OCI-LY7 (cell line): Measurements from ENCODE around the gene IL17RE.

Experiments used
- EZH2phosphoT487 ChIP-seq: fragments of 200-600 bp; sonication (generic); IDR thresholded peaks from 2 replicates; pipeline ENCODE4 v1.6.1; 2018; ENCODE audit warnings: low read depth, borderline replicate concordance, mild to moderate bottlenecking, mixed run types, antibody characterized with exemption, low read length, moderate library complexity, mixed read lengths
- TF ChIP-seq, protein P1 (sequence below): fragments of 200-600 bp; sonication (generic); conservative IDR thresholded peaks from 2 replicates; pipeline ENCODE4 v1.5.1; 2014; ENCODE audit warnings: mild to moderate bottlenecking, antibody characterized with exemption, low read length, moderate library complexity, mixed read lengths

DNA sequence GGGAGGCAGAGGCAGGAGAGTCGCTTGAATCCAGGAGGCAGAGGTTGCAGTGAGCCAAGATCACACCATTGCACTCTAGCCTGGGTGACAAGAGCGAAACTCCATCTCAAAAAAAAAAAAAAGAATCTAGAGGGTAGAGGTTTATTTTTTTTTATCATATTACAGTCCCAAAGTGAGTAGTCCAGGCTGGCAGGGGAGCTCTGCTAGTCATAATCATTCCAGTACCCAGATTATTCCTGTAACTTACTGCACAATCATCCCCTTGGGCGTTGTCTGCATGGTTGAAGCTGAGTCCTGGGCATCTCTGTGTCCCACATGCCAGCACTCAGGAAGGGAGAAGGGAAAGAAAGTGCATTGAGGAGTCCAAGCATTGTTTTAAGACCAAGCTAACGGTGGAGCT lies 39.5 kb downstream of the IL17RE start:
- TF ChIP-seq, protein P1, sequence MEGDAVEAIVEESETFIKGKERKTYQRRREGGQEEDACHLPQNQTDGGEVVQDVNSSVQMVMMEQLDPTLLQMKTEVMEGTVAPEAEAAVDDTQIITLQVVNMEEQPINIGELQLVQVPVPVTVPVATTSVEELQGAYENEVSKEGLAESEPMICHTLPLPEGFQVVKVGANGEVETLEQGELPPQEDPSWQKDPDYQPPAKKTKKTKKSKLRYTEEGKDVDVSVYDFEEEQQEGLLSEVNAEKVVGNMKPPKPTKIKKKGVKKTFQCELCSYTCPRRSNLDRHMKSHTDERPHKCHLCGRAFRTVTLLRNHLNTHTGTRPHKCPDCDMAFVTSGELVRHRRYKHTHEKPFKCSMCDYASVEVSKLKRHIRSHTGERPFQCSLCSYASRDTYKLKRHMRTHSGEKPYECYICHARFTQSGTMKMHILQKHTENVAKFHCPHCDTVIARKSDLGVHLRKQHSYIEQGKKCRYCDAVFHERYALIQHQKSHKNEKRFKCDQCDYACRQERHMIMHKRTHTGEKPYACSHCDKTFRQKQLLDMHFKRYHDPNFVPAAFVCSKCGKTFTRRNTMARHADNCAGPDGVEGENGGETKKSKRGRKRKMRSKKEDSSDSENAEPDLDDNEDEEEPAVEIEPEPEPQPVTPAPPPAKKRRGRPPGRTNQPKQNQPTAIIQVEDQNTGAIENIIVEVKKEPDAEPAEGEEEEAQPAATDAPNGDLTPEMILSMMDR: no peak
- no peak for TF ChIP-seq EZH2phosphoT487
